HG02943 (cell line): ENCODE measurements around the gene SERINC1.
"Not testable (repeated sequence)": the region's sequence is repeated elsewhere in the genome, so short reads cannot be mapped to it uniquely, and the experiment has no call there.

Experiments used
- ATAC-seq: cut with Tn5 transposase; IDR thresholded peaks from one replicate; pipeline ENCODE4 v1.9.1; 2021; ENCODE audit warnings: mild to moderate bottlenecking, low read depth, moderate library complexity; ENCODE audit not compliant: unreplicated experiment

SERINC1 gene

GRCh38 chr6:122471107-122472021 lies at the start of gene SERINC1:
TSS of gene SERINC1 (minus strand) at chr6:122471807. CDS start at chr6:122471737, 70 bp downstream.
- ATAC-seq, result peak; percentile 99

- ATAC-seq, result no peak
Observed at GRCh38 chr6:122511193-122511924, 39.8 kb upstream of the SERINC1 start.

GRCh38 chr6:122505170-122505569 lies 33.6 kb upstream of the SERINC1 start:
- not testable (repeated sequence) for ATAC-seq

GRCh38 chr6:122501475-122501874 lies 29.9 kb upstream of the SERINC1 start:
- no peak for ATAC-seq

- no peak for ATAC-seq
Observed at GRCh38 chr6:122495612-122496011, 24.0 kb upstream of the SERINC1 start.

GRCh38 chr6:122494665-122495272 lies 23.2 kb upstream of the SERINC1 start:
- ATAC-seq, result no peak

- peak; percentile 91 for ATAC-seq
Observed at GRCh38 chr6:122491919-122492555, 20.4 kb upstream of the SERINC1 start.

- no peak for ATAC-seq
Observed at GRCh38 chr6:122490607-122491006, 19.0 kb upstream of the SERINC1 start.

- ATAC-seq, result peak; percentile 70
Observed at GRCh38 chr6:122484760-122485159, 13.2 kb upstream of the SERINC1 start.

GRCh38 chr6:122482750-122483080 lies 11.1 kb upstream of the SERINC1 start:
- no peak for ATAC-seq

GRCh38 chr6:122476131-122476530 lies 4.5 kb upstream of the SERINC1 start:
- no peak for ATAC-seq

- peak; percentile 58 for ATAC-seq
Observed at GRCh38 chr6:122472022-122472340, 374 bp upstream of the SERINC1 start.

GRCh38 chr6:122461885-122462284 lies 9.7 kb downstream of the SERINC1 start:
- no peak for ATAC-seq

- ATAC-seq, result not testable (repeated sequence)
Observed at GRCh38 chr6:122459865-122460416, 11.7 kb downstream of the SERINC1 start.

- ATAC-seq, result no peak
Observed at GRCh38 chr6:122459240-122459639, 12.4 kb downstream of the SERINC1 start.

GRCh38 chr6:122458087-122458486 lies 13.5 kb downstream of the SERINC1 start:
- no peak for ATAC-seq

GRCh38 chr6:122455116-122455515 lies 16.5 kb downstream of the SERINC1 start:
- not testable (repeated sequence) for ATAC-seq

GRCh38 chr6:122454673-122455072 lies 16.9 kb downstream of the SERINC1 start:
- no peak for ATAC-seq

- no peak for ATAC-seq
Observed at GRCh38 chr6:122452509-122452908, 19.1 kb downstream of the SERINC1 start.

GRCh38 chr6:122449069-122449468 lies 22.5 kb downstream of the SERINC1 start:
- ATAC-seq, result no peak

- no peak for ATAC-seq
Observed at GRCh38 chr6:122445274-122445673, 26.3 kb downstream of the SERINC1 start.
